HepG2 (cell line): Measurements from ENCODE around the gene KAZALD1. TPM values are rescaled to one million over a fixed set of nuclear protein-coding genes. Genes with fewer than 3 reads are reported as not detected.
A peak's percentile ranks its signal among the peaks of the same experiment; 100 is the strongest.

ENCODE experiments used
- ARID2 ChIP-seq: sonication (generic); formaldehyde crosslinking; IDR thresholded peaks from 2 replicates; pipeline ENCODE4 v1.8.1; 2022; ENCODE audit warnings: mild to moderate bottlenecking, missing genetic modification reagents, borderline replicate concordance
- DNMT1 ChIP-seq: sonication (generic); formaldehyde crosslinking; IDR thresholded peaks from 2 replicates; pipeline ENCODE4 v1.5.1; 2020; ENCODE audit warnings: mild to moderate bottlenecking, missing genetic modification reagents
- ESRRA ChIP-seq: sonication (generic); formaldehyde crosslinking; IDR thresholded peaks from 2 replicates; pipeline ENCODE4 v1.5.1; 2020; ENCODE audit warnings: mild to moderate bottlenecking, low read depth, missing genetic modification reagents
- NFE2 ChIP-seq: sonication (generic); formaldehyde crosslinking; IDR thresholded peaks from 2 replicates; pipeline ENCODE4 v1.4.0; 2020; ENCODE audit warnings: missing genetic modification reagents
- RXRB ChIP-seq: IDR thresholded peaks from 2 replicates; pipeline ENCODE4 v1.6.1; 2016; ENCODE audit warnings: borderline replicate concordance, missing genetic modification reagents, missing compliant biosample characterization
- SAFB2 ChIP-seq: sonication (generic); formaldehyde crosslinking; IDR thresholded peaks from 2 replicates; pipeline ENCODE4 v1.5.1; 2020; ENCODE audit warnings: missing genetic modification reagents, low read depth, mild to moderate bottlenecking, borderline replicate concordance
- TBX2 ChIP-seq: sonication (generic); formaldehyde crosslinking; IDR thresholded peaks from 2 replicates; pipeline ENCODE4 v1.5.0; 2020; ENCODE audit warnings: missing genetic modification reagents, mild to moderate bottlenecking, borderline replicate concordance
- TMF1 ChIP-seq: sonication (generic); formaldehyde crosslinking; IDR thresholded peaks from 2 replicates; pipeline ENCODE4 v1.8.1; 2022; ENCODE audit warnings: low read depth, missing genetic modification reagents
- ZFX ChIP-seq: sonication (generic); formaldehyde crosslinking; IDR thresholded peaks from 2 replicates; pipeline ENCODE4 v1.4.0; 2020; ENCODE audit warnings: mild to moderate bottlenecking, low read depth, missing genetic modification reagents, moderate library complexity
- ZNF331 ChIP-seq: sonication (generic); formaldehyde crosslinking; IDR thresholded peaks from 2 replicates; pipeline ENCODE4 v1.4.0; 2020; ENCODE audit warnings: missing genetic modification reagents
- ZNF33A ChIP-seq: sonication (generic); formaldehyde crosslinking; IDR thresholded peaks from 2 replicates; pipeline ENCODE4 v1.5.1; 2020; ENCODE audit warnings: missing genetic modification reagents, mild to moderate bottlenecking, moderate library complexity, borderline replicate concordance
- polyA plus RNA-seq, 8 experiments: library from polyadenylated mRNA; depleted of rRNA in 3 of 8; stranded (reverse) in 7 of 8; unstranded in 1 of 8; fragments of >200 nt; fragmentation: Illumina TruSeq in 4 of 8; extraction: Trizol in 4 of 8; gene quantifications; 2 replicates each; pipeline versions ENCODE4 v1.2.1 to v1.2.3, GENCODE V29; 2011 to 2016; ENCODE audit warnings: low read depth in 4 of 8, missing spikeins in 1 of 8, mixed read lengths in 1 of 8; ENCODE audit not compliant: insufficient read depth in 1 of 8
- total RNA-seq, 5 experiments: library from RNA; depleted of rRNA; stranded (reverse); fragments of >200 nt; fragmentation: Illumina TruSeq; extraction: Trizol; gene quantifications; 2 replicates each; pipeline ENCODE4 v1.2.3, GENCODE V29; 2016; ENCODE audit warnings: low read depth in 1 of 5
- TF ChIP-seq, protein P1 (sequence below): sonication (generic); formaldehyde crosslinking; IDR thresholded peaks from 2 replicates; pipeline ENCODE4 v1.5.1; 2020; ENCODE audit warnings: mild to moderate bottlenecking, missing genetic modification reagents
- TF ChIP-seq, protein P2 (sequence below): IDR thresholded peaks from 2 replicates; pipeline ENCODE4 v1.6.1; 2016; ENCODE audit warnings: missing compliant biosample characterization, missing genetic modification reagents, borderline replicate concordance
- TF ChIP-seq, protein P3 (sequence below): sonication (generic); formaldehyde crosslinking; IDR thresholded peaks from 2 replicates; pipeline ENCODE4 v1.9.0; 2022; ENCODE audit warnings: missing genetic modification reagents, mild to moderate bottlenecking, borderline replicate concordance
- TF ChIP-seq, protein P4 (sequence below): sonication (generic); formaldehyde crosslinking; IDR thresholded peaks from 2 replicates; pipeline ENCODE4 v1.5.1; 2020; ENCODE audit warnings: mild to moderate bottlenecking, missing genetic modification reagents, borderline replicate concordance

Gene KAZALD1
- total and polyA plus RNA-seq, 2 of the 13 experiments (the other 11 are each of a cell fraction or from before 2014, with no cell fraction given) = 16.7 to 27.7 TPM

DNA sequence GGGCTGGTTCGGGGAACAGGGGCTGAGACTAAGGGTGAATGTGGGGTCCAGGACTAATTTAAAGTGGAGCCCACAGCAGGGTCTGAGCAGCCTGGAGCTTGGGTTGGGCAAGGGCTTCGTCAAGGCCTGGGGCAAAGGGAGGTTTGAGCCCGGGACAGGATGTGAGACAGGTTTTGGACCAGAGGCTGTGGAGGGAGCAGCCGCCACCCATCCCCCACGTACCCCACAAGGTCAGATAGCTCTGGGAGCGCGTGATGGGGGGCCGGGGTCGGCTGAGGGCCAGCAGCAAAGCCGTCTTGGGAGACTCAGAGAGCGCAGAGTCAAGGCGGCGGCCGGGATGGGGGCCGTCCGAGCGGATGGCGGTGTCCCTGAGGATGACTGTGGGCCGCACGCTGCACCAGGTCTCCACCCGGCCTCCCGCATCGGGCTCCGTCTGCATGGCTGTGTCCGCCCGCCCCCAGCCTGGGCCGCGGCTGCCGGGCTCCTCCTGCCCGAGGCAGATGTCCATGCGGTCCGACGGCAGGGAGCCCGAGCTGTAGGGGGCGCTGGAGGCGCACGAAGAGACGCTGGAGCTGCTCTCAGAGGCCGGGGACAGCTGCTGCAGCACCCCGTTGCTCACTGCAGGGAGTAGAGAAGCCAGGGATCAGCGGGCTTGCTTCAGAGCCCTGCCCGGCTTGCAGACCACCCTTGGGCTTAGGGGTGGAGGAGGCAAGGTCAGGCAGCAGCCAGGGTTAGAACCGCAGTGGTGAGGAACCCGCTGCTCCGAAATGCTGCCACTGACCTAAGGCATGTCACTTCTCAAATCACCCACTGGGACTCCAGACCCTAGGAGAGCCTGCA, 43.0 kb upstream of the KAZALD1 start (continued):
- TF ChIP-seq, protein P1, sequence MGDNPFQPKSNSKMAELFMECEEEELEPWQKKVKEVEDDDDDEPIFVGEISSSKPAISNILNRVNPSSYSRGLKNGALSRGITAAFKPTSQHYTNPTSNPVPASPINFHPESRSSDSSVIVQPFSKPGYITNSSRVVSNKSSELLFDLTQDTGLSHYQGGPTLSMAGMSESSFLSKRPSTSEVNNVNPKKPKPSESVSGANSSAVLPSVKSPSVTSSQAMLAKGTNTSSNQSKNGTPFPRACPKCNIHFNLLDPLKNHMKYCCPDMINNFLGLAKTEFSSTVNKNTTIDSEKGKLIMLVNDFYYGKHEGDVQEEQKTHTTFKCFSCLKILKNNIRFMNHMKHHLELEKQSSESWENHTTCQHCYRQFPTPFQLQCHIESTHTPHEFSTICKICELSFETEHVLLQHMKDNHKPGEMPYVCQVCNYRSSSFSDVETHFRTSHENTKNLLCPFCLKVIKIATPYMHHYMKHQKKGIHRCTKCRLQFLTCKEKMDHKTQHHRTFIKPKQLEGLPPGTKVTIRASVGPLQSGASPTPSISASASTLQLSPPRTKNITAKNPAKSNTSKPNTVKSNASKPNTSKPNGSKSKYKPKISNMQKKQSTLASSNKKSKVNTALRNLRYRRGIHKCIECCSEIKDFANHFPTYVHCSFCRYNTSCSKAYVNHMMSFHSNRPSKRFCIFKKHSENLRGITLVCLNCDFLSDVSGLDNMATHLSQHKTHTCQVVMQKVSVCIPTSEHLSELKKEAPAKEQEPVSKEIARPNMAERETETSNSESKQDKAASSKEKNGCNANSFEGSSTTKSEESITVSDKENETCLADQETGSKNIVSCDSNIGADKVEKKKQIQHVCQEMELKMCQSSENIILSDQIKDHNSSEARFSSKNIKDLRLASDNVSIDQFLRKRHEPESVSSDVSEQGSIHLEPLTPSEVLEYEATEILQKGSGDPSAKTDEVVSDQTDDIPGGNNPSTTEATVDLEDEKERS (CRISPR knock-in tag) = no peak
- TF ChIP-seq SAFB2 (CRISPR knock-in tag) = peak; percentile 47; the same call in 1 of the 2 replicates
- TF ChIP-seq, protein P2, sequence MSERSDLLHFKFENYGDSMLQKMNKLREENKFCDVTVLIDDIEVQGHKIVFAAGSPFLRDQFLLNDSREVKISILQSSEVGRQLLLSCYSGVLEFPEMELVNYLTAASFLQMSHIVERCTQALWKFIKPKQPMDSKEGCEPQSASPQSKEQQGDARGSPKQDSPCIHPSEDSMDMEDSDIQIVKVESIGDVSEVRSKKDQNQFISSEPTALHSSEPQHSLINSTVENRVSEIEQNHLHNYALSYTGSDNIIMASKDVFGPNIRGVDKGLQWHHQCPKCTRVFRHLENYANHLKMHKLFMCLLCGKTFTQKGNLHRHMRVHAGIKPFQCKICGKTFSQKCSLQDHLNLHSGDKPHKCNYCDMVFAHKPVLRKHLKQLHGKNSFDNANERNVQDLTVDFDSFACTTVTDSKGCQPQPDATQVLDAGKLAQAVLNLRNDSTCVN = peak; percentile 73
- TF ChIP-seq ZFX (CRISPR knock-in tag) = peak; percentile 76
- TF ChIP-seq ZNF33A = no peak
- TF ChIP-seq DNMT1 (CRISPR knock-in tag) = peak; percentile 76; the same call in 1 of the 2 replicates
- TF ChIP-seq, protein P3, sequence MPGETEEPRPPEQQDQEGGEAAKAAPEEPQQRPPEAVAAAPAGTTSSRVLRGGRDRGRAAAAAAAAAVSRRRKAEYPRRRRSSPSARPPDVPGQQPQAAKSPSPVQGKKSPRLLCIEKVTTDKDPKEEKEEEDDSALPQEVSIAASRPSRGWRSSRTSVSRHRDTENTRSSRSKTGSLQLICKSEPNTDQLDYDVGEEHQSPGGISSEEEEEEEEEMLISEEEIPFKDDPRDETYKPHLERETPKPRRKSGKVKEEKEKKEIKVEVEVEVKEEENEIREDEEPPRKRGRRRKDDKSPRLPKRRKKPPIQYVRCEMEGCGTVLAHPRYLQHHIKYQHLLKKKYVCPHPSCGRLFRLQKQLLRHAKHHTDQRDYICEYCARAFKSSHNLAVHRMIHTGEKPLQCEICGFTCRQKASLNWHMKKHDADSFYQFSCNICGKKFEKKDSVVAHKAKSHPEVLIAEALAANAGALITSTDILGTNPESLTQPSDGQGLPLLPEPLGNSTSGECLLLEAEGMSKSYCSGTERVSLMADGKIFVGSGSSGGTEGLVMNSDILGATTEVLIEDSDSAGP (CRISPR knock-in tag) = peak; percentile 85
- TF ChIP-seq ZNF331 (CRISPR knock-in tag) = peak; percentile 57; the same call in 1 of the 2 replicates
- TF ChIP-seq ARID2 (CRISPR knock-in tag) = peak; percentile 71; the same call in 1 of the 2 replicates
- TF ChIP-seq RXRB (CRISPR knock-in tag) = 0 out of 2 replicates have a peak, but pooled peaks have one; percentile 33
- peak; percentile 48; the same call in 1 of the 2 replicates for TF ChIP-seq TBX2 (CRISPR knock-in tag)
- peak; percentile 28; the same call in 1 of the 2 replicates for TF ChIP-seq ESRRA (CRISPR knock-in tag)
- no peak for TF ChIP-seq TMF1 (CRISPR knock-in tag)
- TF ChIP-seq, protein P4, sequence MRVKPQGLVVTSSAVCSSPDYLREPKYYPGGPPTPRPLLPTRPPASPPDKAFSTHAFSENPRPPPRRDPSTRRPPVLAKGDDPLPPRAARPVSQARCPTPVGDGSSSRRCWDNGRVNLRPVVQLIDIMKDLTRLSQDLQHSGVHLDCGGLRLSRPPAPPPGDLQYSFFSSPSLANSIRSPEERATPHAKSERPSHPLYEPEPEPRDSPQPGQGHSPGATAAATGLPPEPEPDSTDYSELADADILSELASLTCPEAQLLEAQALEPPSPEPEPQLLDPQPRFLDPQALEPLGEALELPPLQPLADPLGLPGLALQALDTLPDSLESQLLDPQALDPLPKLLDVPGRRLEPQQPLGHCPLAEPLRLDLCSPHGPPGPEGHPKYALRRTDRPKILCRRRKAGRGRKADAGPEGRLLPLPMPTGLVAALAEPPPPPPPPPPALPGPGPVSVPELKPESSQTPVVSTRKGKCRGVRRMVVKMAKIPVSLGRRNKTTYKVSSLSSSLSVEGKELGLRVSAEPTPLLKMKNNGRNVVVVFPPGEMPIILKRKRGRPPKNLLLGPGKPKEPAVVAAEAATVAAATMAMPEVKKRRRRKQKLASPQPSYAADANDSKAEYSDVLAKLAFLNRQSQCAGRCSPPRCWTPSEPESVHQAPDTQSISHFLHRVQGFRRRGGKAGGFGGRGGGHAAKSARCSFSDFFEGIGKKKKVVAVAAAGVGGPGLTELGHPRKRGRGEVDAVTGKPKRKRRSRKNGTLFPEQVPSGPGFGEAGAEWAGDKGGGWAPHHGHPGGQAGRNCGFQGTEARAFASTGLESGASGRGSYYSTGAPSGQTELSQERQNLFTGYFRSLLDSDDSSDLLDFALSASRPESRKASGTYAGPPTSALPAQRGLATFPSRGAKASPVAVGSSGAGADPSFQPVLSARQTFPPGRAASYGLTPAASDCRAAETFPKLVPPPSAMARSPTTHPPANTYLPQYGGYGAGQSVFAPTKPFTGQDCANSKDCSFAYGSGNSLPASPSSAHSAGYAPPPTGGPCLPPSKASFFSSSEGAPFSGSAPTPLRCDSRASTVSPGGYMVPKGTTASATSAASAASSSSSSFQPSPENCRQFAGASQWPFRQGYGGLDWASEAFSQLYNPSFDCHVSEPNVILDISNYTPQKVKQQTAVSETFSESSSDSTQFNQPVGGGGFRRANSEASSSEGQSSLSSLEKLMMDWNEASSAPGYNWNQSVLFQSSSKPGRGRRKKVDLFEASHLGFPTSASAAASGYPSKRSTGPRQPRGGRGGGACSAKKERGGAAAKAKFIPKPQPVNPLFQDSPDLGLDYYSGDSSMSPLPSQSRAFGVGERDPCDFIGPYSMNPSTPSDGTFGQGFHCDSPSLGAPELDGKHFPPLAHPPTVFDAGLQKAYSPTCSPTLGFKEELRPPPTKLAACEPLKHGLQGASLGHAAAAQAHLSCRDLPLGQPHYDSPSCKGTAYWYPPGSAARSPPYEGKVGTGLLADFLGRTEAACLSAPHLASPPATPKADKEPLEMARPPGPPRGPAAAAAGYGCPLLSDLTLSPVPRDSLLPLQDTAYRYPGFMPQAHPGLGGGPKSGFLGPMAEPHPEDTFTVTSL (CRISPR knock-in tag) = no peak
- TF ChIP-seq NFE2 (CRISPR knock-in tag) = no peak
